Stomach (tissue), 4 donors: ENCODE measurements around the gene NUBPL.

Source experiments
- CTCF ChIP-seq, 7 experiments: fragments of 450-650 bp in 4 of 7; fragments of 200-600 bp in 3 of 7; sonication (generic) in 3 of 7; IDR thresholded peaks; one replicate each; pipeline ENCODE4 v1.5.1; 2016 to 2019; ENCODE audit warnings: antibody characterized with exemption in 7 of 7, control low read depth in 2 of 7, mild to moderate bottlenecking in 1 of 7
- POLR2A ChIP-seq, 4 donors: fragments of 450-650 bp; IDR thresholded peaks; one replicate each; pipeline ENCODE4 v1.6.1; 2016; ENCODE audit warnings: antibody characterized with exemption in 4 of 4, control low read depth in 2 of 4, mild to moderate bottlenecking in 1 of 4, moderate library complexity in 1 of 4

GRCh38 chr14:31536201-31536960 is 24.8 kb upstream of the NUBPL start:
- no peak for TF ChIP-seq CTCF (IDR thresholded peaks at IDR 0.05)
- TF ChIP-seq POLR2A (IDR thresholded peaks at IDR 0.05), result no peak
